Body of pancreas (tissue), 4 donors: Measurements from ENCODE around the gene ZNF212. TPM values are rescaled to one million over a fixed set of nuclear protein-coding genes. Genes with fewer than 3 reads are reported as not detected.

Source experiments
- ATAC-seq: fragments of 150-250 bp; one replicate; pipeline ENCODE4 v1.9.1; 2016
- DNase-seq, 4 donors: peaks; one replicate each; pipeline ENCODE4 v3.0.0-alpha.2; 2019
- H3K27ac ChIP-seq, 4 donors: fragments of 200-600 bp; sonication (generic); 1 replicate in 3 of 4; 2 replicates in 1 of 4; pipeline versions ENCODE4 v1.5.1 to v1.6.1; 2016 to 2019; ENCODE audit warnings: mild to moderate bottlenecking in 1 of 4, mixed read lengths in 1 of 4, moderate library complexity in 1 of 4
- H3K27me3 ChIP-seq, 2 donors: fragments of 200-600 bp; sonication (generic); one replicate each; pipeline ENCODE4 v1.6.0; 2016; ENCODE audit warnings: mild to moderate bottlenecking in 1 of 2
- H3K36me3 ChIP-seq, 2 donors: fragments of 200-600 bp; sonication (generic); replicated peaks in 1 of 2; 2 replicates each; pipeline ENCODE4 v1.5.1; 2016; ENCODE audit warnings: low read depth in 2 of 2; ENCODE audit not compliant: insufficient read depth in 1 of 2
- H3K4me1 ChIP-seq: fragments of 200-600 bp; sonication (generic); one replicate; pipeline ENCODE4 v1.6.0; 2016
- H3K4me3 ChIP-seq, 2 donors: fragments of 200-600 bp; sonication (generic); 1 replicate in 1 of 2; 2 replicates in 1 of 2; pipeline ENCODE4 v1.5.1; 2016 to 2019
- H3K9me3 ChIP-seq, 3 donors: fragments of 200-600 bp; sonication (generic); 1 replicate in 2 of 3; 2 replicates in 1 of 3; pipeline ENCODE4 v1.5.1; 2016
- CTCF ChIP-seq, 7 experiments: fragments of 450-650 bp in 4 of 7; fragments of 200-600 bp in 3 of 7; sonication (generic) in 3 of 7; IDR thresholded peaks; one replicate each; pipeline ENCODE4 v1.5.1; 2016 to 2019; ENCODE audit warnings: antibody characterized with exemption in 7 of 7
- POLR2A ChIP-seq, 3 donors: fragments of 450-650 bp; IDR thresholded peaks; one replicate each; pipeline ENCODE4 v1.6.1; 2016; ENCODE audit warnings: antibody characterized with exemption in 3 of 3, mild to moderate bottlenecking in 2 of 3
- WGBS, 2 donors: methylation state at CpG; one replicate each; pipeline ENCODE4 v1.1.5; 2017; 5-methylcytosine and 5-hydroxymethylcytosine counted together
- intact Hi-C: fragments of 100-400 bp; cut with DNase I; formaldehyde crosslinking; loops from one replicate; pipeline ENCODE4 v1.15.1; 2023
- total RNA-seq, 2 donors: library from RNA; depleted of rRNA; stranded (reverse); fragments of >200 nt; gene quantifications; one replicate each; pipeline ENCODE4 v1.1.0, GENCODE V29; 2016

The ZNF212 gene
- total RNA-seq, 2 donors from 2014 or later: 5.7 to 6.6 TPM

GRCh38 chr7:149289262-149289661 is 49.8 kb downstream of the ZNF212 start:
- no peak for ATAC-seq
- no peak for DNase-seq
- TF ChIP-seq POLR2A (IDR thresholded peaks at IDR 0.05): no peak
- no peak for TF ChIP-seq CTCF (IDR thresholded peaks at IDR 0.05)
- Histone ChIP-seq H3K9me3 (no peaks in the 10 kb centered on the region), H3K27me3 (no peaks in the 10 kb centered on the region), H3K36me3 (no peaks in the 10 kb centered on the region), H3K4me1 (peaks cover 28% of the 10 kb centered on the region), H3K27ac (no peak overlapping the region), H3K4me3 (no peak overlapping the region)
- 89 to 100% methylated on average over 2 to 8 of the region's 8 CpGs for WGBS, 2 donors
- intact Hi-C loops: no loop called here

GRCh38 chr7:149289856-149290255 is 50.4 kb downstream of the ZNF212 start:
- DNase-seq (no peak), ATAC-seq (no peak)
- Histone ChIP-seq H3K27me3 (no peaks in the 10 kb centered on the region), H3K4me1 (peaks cover 22% of the 10 kb centered on the region), H3K9me3 (no peaks in the 10 kb centered on the region), H3K27ac (no peak overlapping the region), H3K4me3 (no peak overlapping the region), H3K36me3 (peaks cover 0 to 3% of the 10 kb centered on the region in 2 donors)
- no peak for TF ChIP-seq CTCF (IDR thresholded peaks at IDR 0.05)
- no peak for TF ChIP-seq POLR2A (IDR thresholded peaks at IDR 0.05)
- intact Hi-C loops: no loop called here
- WGBS, 2 donors: 94% methylated on average over 4 of the region's 4 CpGs; no CpG with 5 or more reads in 1 of the 2 donors

GRCh38 chr7:149291036-149291780 is 51.8 kb downstream of the ZNF212 start:
- intact Hi-C loops: no loop called here
- 84 to 88% methylated on average over 10 to 13 of the region's 13 CpGs for WGBS, 2 donors
- DNase-seq (no peak), ATAC-seq (no peak)
- Histone ChIP-seq H3K36me3 (peaks cover 0 to 6% of the 10 kb centered on the region in 2 donors), H3K27ac (no peak overlapping the region), H3K4me1 (peaks cover 15% of the 10 kb centered on the region), H3K9me3 (no peaks in the 10 kb centered on the region), H3K4me3 (no peak overlapping the region), H3K27me3 (no peaks in the 10 kb centered on the region)
- TF ChIP-seq POLR2A (IDR thresholded peaks at IDR 0.05) (no peak), CTCF (IDR thresholded peaks at IDR 0.05) (no peak)

GRCh38 chr7:149291781-149292461 is 52.5 kb downstream of the ZNF212 start:
- 88 to 92% methylated on average over 16 of the region's 16 CpGs for WGBS, 2 donors
- Histone ChIP-seq H3K9me3 (no peaks in the 10 kb centered on the region), H3K36me3 (peaks cover 0 to 6% of the 10 kb centered on the region in 2 donors), H3K4me3 (no peak overlapping the region), H3K27ac (no peak overlapping the region), H3K27me3 (no peaks in the 10 kb centered on the region), H3K4me1 (peaks cover 8% of the 10 kb centered on the region)
- DNase-seq: no peak
- no peak for TF ChIP-seq POLR2A (IDR thresholded peaks at IDR 0.05)
- no peak for TF ChIP-seq CTCF (IDR thresholded peaks at IDR 0.05)
- no peak for ATAC-seq
- intact Hi-C loops: no loop called here
